Measurements from ENCODE around the gene SLIT3.

- no peak for TF ChIP-seq PATZ1 (CRISPR knock-in tag; IDR thresholded peaks at IDR 0.05; ENCODE audit: borderline replicate concordance)
- TF ChIP-seq ZFP3 (CRISPR knock-in tag; IDR thresholded peaks at IDR 0.05) = no peak
- TF ChIP-seq ZNF565 (CRISPR knock-in tag; conservative IDR thresholded peaks at IDR 0.05; ENCODE audit: low read depth) = no peak
- TF ChIP-seq SNAI2 (CRISPR knock-in tag; IDR thresholded peaks at IDR 0.05) = no peak
- no peak for TF ChIP-seq OSR1 (CRISPR knock-in tag; IDR thresholded peaks at IDR 0.05)
- TF ChIP-seq ZFP30 (CRISPR knock-in tag; IDR thresholded peaks at IDR 0.05) = no peak
- no peak for TF ChIP-seq POU6F1 (CRISPR knock-in tag; IDR thresholded peaks at IDR 0.05; ENCODE audit: borderline replicate concordance, low read depth)
- TF ChIP-seq RARB (CRISPR knock-in tag; IDR thresholded peaks at IDR 0.05) = no peak
- no peak for TF ChIP-seq ESRRG (CRISPR knock-in tag; IDR thresholded peaks at IDR 0.05)
- TF ChIP-seq TSHZ2 (CRISPR knock-in tag; IDR thresholded peaks at IDR 0.05) = no peak
- no peak for TF ChIP-seq ARNTL (CRISPR knock-in tag; IDR thresholded peaks at IDR 0.05; ENCODE audit: borderline replicate concordance, low read depth)
Observed at GRCh38 chr5:168790002-168790635, 510.8 kb downstream of the SLIT3 start.

Measured in SK-N-SH treated with all-trans-retinoic acid at 6 μM for 48 hours (cell line).